ENCODE data around the gene ATXN1. TPM values are rescaled to one million over a fixed set of nuclear protein-coding genes. Genes with fewer than 3 reads are reported as not detected.
A peak's percentile ranks its signal among the peaks of the same experiment; 100 is the strongest.

Gene ATXN1
- total RNA-seq, 1 donor from 2014 or later = 15.5 TPM

DNA sequence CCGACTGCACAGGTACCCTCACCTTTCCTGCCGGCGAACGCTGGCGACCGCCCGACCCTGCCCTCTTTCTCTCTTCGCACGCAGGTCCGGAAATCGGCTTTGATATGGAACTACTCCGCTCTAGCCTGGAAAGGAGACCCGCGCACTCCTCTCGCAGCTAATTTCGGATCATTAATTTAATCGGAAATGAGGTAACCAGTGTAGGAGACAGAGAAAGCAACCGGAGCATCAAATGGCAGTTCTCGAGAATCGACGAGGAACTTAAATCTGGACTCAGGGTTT lies 949 bp upstream of the ATXN1 start:
- H3K36me3 Mint-ChIP-seq (ENCODE audit: unreplicated experiment) = no peaks in the 10 kb centered on the region
- DNase-seq = no peak
- peaks cover 13% of the 10 kb centered on the region for H3K9me3 Mint-ChIP-seq (ENCODE audit: unreplicated experiment)
- TF ChIP-seq, protein P1, sequence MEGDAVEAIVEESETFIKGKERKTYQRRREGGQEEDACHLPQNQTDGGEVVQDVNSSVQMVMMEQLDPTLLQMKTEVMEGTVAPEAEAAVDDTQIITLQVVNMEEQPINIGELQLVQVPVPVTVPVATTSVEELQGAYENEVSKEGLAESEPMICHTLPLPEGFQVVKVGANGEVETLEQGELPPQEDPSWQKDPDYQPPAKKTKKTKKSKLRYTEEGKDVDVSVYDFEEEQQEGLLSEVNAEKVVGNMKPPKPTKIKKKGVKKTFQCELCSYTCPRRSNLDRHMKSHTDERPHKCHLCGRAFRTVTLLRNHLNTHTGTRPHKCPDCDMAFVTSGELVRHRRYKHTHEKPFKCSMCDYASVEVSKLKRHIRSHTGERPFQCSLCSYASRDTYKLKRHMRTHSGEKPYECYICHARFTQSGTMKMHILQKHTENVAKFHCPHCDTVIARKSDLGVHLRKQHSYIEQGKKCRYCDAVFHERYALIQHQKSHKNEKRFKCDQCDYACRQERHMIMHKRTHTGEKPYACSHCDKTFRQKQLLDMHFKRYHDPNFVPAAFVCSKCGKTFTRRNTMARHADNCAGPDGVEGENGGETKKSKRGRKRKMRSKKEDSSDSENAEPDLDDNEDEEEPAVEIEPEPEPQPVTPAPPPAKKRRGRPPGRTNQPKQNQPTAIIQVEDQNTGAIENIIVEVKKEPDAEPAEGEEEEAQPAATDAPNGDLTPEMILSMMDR (IDR thresholded peaks at IDR 0.05; ENCODE audit: partially characterized antibody, unreplicated experiment) = no peak
- peak overlapping the region; percentile 48 for H3K27ac Mint-ChIP-seq (ENCODE audit: unreplicated experiment)
- peak overlapping the region; percentile 88 for H3K4me3 Mint-ChIP-seq (ENCODE audit: unreplicated experiment)
- H3K4me1 Mint-ChIP-seq (ENCODE audit: low read depth, unreplicated experiment) = peaks cover 24% of the 10 kb centered on the region
- peaks cover 14% of the 10 kb centered on the region for H3K27me3 Mint-ChIP-seq (ENCODE audit: unreplicated experiment)

DNA sequence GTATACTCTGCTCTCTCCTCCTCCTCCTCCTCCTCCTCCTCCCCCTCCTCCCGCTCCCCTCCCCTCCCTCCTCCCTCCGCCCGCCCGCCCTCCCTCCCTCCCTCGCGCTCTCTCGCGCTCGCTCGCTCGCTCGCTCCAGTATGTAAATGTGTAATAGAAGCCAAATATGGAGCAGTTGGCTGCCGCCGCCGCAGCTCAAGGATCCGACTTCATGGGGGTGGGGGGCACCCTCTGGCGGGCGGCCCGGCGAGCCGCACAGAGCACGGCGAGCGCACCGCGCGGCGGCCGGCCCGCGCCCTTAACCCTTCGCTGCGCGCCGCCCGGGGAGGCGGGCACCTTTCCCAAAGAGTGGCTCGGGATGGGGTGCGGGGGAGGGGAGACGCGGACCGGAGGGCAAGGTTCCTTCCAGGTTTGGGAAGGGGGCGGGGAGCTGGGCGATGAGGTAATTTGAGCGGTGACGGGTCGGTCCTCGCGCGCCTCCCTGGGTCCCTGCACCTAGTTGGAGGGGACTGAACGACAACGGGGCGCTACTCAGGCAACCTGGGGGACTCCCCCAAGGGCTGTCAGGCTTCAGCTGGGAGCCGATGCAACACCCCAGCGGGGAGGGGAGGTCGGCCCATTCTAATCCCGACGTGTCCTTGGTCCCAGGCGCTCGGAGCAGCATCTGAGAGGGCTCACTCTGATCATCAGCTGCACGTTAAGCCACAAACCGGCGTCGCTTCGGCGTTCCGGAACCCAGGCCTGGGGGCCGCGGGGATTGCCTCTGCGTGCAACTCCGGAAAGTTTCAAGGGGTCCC lies 409 bp upstream of the ATXN1 start:
- Mint-ChIP-seq H3K4me3 (ENCODE audit: unreplicated experiment) (peak overlapping the region; percentile 97), H3K27me3 (ENCODE audit: unreplicated experiment) (peaks cover 14% of the 10 kb centered on the region), H3K4me1 (ENCODE audit: low read depth, unreplicated experiment) (peaks cover 24% of the 10 kb centered on the region), H3K27ac (ENCODE audit: unreplicated experiment) (peak overlapping the region; percentile 48), H3K9me3 (ENCODE audit: unreplicated experiment) (peaks cover 13% of the 10 kb centered on the region), H3K36me3 (ENCODE audit: unreplicated experiment) (no peaks in the 10 kb centered on the region)
- peak; percentile 83 for DNase-seq
- TF ChIP-seq, protein P1 (IDR thresholded peaks at IDR 0.05; ENCODE audit: partially characterized antibody, unreplicated experiment) = no peak

- peak overlapping the region; percentile 23 for H3K27ac Mint-ChIP-seq (ENCODE audit: unreplicated experiment)
- DNase-seq = peak; percentile 83
- H3K4me1 Mint-ChIP-seq (ENCODE audit: low read depth, unreplicated experiment) = peaks cover 24% of the 10 kb centered on the region
These were observed 1.4 kb downstream of the ATXN1 start for GRCh38 chr6:16759646-16760515.

DNA sequence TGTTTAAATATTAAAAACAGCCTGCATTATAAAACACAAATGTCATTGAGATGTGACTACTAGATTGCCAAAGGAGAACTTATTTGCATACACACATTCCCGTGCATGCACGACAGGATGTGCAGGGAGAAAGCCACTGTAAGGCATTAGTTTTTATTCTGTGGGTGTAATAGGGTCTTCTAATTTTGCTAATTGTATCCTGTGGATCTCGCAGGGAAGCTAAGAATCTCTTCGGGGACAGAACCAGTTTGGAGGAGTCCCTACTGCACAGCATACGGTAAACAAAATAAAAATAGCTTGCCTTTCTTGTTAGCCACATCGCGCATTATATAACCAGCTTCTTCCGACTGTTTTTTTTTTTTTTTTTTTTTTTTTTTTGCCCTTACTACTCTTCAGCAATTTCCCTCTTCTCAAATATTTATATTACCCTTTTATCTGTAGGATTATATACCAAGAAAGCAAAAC lies 2.0 kb downstream of the ATXN1 start:
- Mint-ChIP-seq H3K27me3 (ENCODE audit: unreplicated experiment) (peaks cover 14% of the 10 kb centered on the region), H3K4me1 (ENCODE audit: low read depth, unreplicated experiment) (peaks cover 24% of the 10 kb centered on the region), H3K4me3 (ENCODE audit: unreplicated experiment) (peak overlapping the region; percentile 93), H3K36me3 (ENCODE audit: unreplicated experiment) (no peaks in the 10 kb centered on the region), H3K9me3 (ENCODE audit: unreplicated experiment) (peaks cover 13% of the 10 kb centered on the region), H3K27ac (ENCODE audit: unreplicated experiment) (peak overlapping the region; percentile 23)
- no peak for DNase-seq
- TF ChIP-seq, protein P1 (IDR thresholded peaks at IDR 0.05; ENCODE audit: partially characterized antibody, unreplicated experiment) = no peak

More at GRCh38 chr6:16759646-16760515, 1.4 kb downstream of the ATXN1 start:
- Mint-ChIP-seq H3K27me3 (ENCODE audit: unreplicated experiment) (peaks cover 14% of the 10 kb centered on the region), H3K36me3 (ENCODE audit: unreplicated experiment) (no peaks in the 10 kb centered on the region), H3K9me3 (ENCODE audit: unreplicated experiment) (peaks cover 13% of the 10 kb centered on the region), H3K4me3 (ENCODE audit: unreplicated experiment) (peak overlapping the region; percentile 93)
- TF ChIP-seq, protein P1 (IDR thresholded peaks at IDR 0.05; ENCODE audit: partially characterized antibody, unreplicated experiment) = no peak
